Astrocyte (in vitro differentiated cells and primary cell): Measurements from ENCODE around the gene AP1M1.

ENCODE experiments used
- CTCF ChIP-seq: IDR thresholded peaks from 2 replicates; pipeline ENCODE4 v1.5.1; 2011; ENCODE audit warnings: low read depth, mild to moderate bottlenecking, inconsistent platforms, low read length, moderate library complexity; ENCODE audit not compliant: insufficient read depth
- EZH2 ChIP-seq: IDR thresholded peaks from 2 replicates; pipeline ENCODE4 v1.6.1; 2012; ENCODE audit warnings: mild to moderate bottlenecking, low read length, inconsistent platforms; ENCODE audit not compliant: insufficient read depth

- TF ChIP-seq CTCF (no peak), EZH2 (no peak)
These were observed 54.9 kb downstream of the AP1M1 start for GRCh38 chr19:16252459-16253205.
